ENCODE measurements around the gene MVD. TPM values are rescaled to one million over a fixed set of nuclear protein-coding genes. Genes with fewer than 3 reads are reported as not detected.

The MVD gene
- total and polyA plus RNA-seq, 8 donors, result 7.1 to 302 (median 45.9) TPM

- TF ChIP-seq POLR2A (IDR thresholded peaks at IDR 0.05) (no peak), POLR2AphosphoS5 (IDR thresholded peaks at IDR 0.05) (peak in 1 of 3 donors; percentile 20)
- peaks cover 20 to 47% (median 35%) of the 10 kb centered on the region in 4 donors for H3K4me1 ChIP-seq
- peak overlapping the region; percentile 10 to 73 (median 64) for H3K27ac ChIP-seq
- peaks cover 29 to 39% (median 36%) of the 10 kb centered on the region in 4 donors for H3K36me3 ChIP-seq
- intact Hi-C loops (cut with DNase I; ENCODE audit: low total_unique reads), result no loop called here
- DNase-seq, result peak; percentile 53 to 74
- WGBS, 5 donors, result 4 to 8% (median 6%) methylated on average over 20 to 82 of the region's 82 CpGs
- peak overlapping the region; percentile 35 to 62 (median 41) for H3K4me3 ChIP-seq
- H3K27me3 ChIP-seq, result peaks cover 10 to 61% (median 29%) of the 10 kb centered on the region in 3 donors
- no peaks in the 10 kb centered on the region for H3K9me3 ChIP-seq
These were observed 28.5 kb downstream of the MVD start for GRCh38 chr16:88634141-88634993.

- H3K4me1 ChIP-seq, result peaks cover 14 to 40% (median 28%) of the 10 kb centered on the region in 4 donors
- peak overlapping the region; percentile 35 to 62 (median 41) for H3K4me3 ChIP-seq
- peaks cover 32 to 45% (median 43%) of the 10 kb centered on the region in 4 donors for H3K36me3 ChIP-seq
- intact Hi-C loops (cut with DNase I; ENCODE audit: low total_unique reads), result no loop called here
- peak; percentile 52 to 79 for DNase-seq
- TF ChIP-seq POLR2A (IDR thresholded peaks at IDR 0.05), result no peak
- TF ChIP-seq EP300 (IDR thresholded peaks at IDR 0.05), result no peak
- TF ChIP-seq CTCF (IDR thresholded peaks at IDR 0.05), result peak in 3 of 7 experiments; percentile 10 to 24 (median 15)
- peak in 1 of 3 donors; percentile 45 for TF ChIP-seq POLR2AphosphoS5 (IDR thresholded peaks at IDR 0.05)
- H3K27me3 ChIP-seq, result peaks cover 4 to 54% (median 23%) of the 10 kb centered on the region in 3 donors
- H3K9me3 ChIP-seq, result no peaks in the 10 kb centered on the region
- H3K27ac ChIP-seq, result peak overlapping the region; percentile 10 to 73 (median 64)
- 15 to 29% (median 24%) methylated on average over 9 to 23 of the region's 23 CpGs for WGBS, 5 donors
These were observed 29.2 kb downstream of the MVD start for GRCh38 chr16:88633684-88634140.

DNA sequence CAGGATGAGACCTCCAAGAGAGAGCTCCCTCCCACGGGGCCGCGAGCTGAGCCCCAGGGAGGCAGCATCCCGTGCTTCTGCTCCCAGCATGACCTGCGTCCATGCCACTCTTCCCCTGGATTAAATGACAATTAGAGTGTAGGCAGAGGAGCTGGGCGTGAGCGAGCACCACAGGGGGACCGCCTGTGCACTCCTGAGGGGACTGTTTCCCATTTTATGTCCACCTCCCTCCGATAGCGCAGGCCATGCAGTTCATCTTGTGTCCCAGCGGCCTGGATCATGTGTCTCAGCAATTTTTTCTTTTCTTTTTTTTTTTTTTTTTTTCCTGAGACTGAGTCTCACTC is 30.3 kb downstream of the MVD start:
- DNase-seq, result no peak
- Histone ChIP-seq H3K4me1 (peaks cover 12 to 30% (median 22%) of the 10 kb centered on the region in 4 donors), H3K9me3 (no peaks in the 10 kb centered on the region), H3K36me3 (peaks cover 41 to 57% (median 54%) of the 10 kb centered on the region in 4 donors), H3K27ac (no peak overlapping the region), H3K27me3 (peaks cover 0 to 43% (median 13%) of the 10 kb centered on the region in 3 donors), H3K4me3 (no peak overlapping the region)
- intact Hi-C loops (cut with DNase I; ENCODE audit: low total_unique reads), result no loop called here
- 91 to 94% (median 93%) methylated on average over 9 to 11 of the region's 11 CpGs for WGBS, 5 donors
- TF ChIP-seq CTCF (IDR thresholded peaks at IDR 0.05) (no peak), POLR2AphosphoS5 (IDR thresholded peaks at IDR 0.05) (no peak), POLR2A (IDR thresholded peaks at IDR 0.05) (no peak), EP300 (IDR thresholded peaks at IDR 0.05) (no peak)

DNA sequence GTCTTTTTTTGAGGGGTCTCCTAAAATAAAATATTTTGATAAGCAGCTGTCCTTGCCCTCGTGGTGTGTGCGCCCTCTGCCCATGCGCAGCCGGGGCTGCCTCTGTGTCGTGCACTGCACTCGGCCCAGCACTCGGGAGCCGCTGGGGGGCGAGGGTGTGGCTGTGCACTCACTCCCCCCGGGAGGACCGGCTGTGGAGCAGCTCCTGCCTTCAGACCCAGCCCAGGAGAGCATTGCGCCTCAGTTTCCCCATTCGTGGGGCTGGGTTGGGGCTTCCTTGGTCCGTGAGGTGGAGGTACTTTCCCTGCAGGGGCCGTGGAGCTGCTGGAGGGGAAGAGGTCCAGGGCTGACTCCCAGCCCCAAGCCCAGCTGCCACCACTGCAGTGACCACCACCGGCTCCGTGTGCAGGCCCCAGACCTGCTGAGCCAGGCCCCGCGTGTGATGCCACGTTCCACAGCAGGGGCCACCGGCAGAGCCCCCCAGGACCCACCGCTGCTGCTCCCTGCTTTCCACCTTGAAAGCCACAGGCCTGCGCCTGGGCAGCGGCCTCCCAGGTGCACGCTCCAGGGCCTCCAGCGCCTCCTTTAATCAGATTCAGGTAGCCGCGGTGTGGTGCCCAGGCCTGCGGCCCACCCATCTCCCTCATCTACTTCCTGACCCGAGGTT is 30.8 kb downstream of the MVD start:
- Histone ChIP-seq H3K4me3 (no peak overlapping the region), H3K4me1 (peaks cover 12 to 30% (median 22%) of the 10 kb centered on the region in 4 donors), H3K27ac (no peak overlapping the region), H3K36me3 (peaks cover 41 to 62% (median 59%) of the 10 kb centered on the region in 4 donors), H3K27me3 (peaks cover 0 to 38% (median 13%) of the 10 kb centered on the region in 3 donors), H3K9me3 (no peaks in the 10 kb centered on the region)
- TF ChIP-seq EP300 (IDR thresholded peaks at IDR 0.05), result no peak
- TF ChIP-seq POLR2AphosphoS5 (IDR thresholded peaks at IDR 0.05), result no peak
- no peak for TF ChIP-seq CTCF (IDR thresholded peaks at IDR 0.05)
- no peak for TF ChIP-seq POLR2A (IDR thresholded peaks at IDR 0.05)
- DNase-seq, result no peak
- WGBS, 5 donors, result 82 to 92% (median 88%) methylated on average over 13 to 30 of the region's 30 CpGs
- intact Hi-C loops (cut with DNase I; ENCODE audit: low total_unique reads), result no loop called here

Data from stomach (tissue), 9 donors.